NOMO-1 (cell line): Measurements from ENCODE around the gene DOCK9.

Experiments
- DNase-seq, 2 experiments: peaks; one replicate each; lab custom pipeline; 2025; ENCODE audit not compliant: unreplicated experiment in 2 of 2; lab: John Stamatoyannopoulos, UW

DOCK9 gene

DNA sequence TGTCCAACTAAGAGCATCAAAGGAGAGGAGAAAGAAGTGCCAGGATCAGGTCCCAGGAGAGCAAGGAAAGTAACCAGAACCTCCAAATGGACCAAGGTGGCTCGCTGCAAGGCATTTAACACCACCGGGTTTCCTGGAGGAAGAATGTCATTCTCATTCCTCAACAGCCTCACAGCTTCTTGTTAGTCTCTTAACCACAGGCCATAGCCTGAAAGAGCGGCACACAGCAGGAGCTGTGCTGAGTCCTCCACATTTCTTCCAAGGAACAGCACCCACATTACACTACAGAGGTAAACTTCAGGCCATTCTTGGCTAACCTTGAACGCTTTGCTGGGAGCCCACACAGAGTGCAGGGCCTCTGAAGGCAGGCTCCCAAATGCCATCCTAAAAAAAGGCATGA lies 23.6 kb downstream of the DOCK9 start:
- DNase-seq, result no peak

DNA sequence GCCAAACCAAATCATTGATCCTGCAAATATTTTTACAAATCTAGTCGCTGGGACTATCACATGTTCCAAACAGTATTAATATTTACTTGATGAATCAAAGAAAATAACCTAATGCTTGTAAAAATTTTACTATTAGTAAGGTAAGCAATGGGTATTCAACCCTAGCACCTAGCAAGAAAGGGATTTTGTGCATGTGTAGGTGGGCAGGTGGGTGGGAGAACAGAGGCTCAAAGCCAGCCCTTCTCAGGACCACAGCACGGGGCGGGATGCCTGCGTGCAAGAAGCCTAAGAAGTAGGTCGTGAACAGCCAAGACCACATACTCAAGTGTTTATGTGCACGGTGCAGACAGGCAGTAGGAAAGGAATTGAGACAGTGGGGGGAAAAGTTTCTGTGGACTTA lies 26.6 kb downstream of the DOCK9 start:
- no peak for DNase-seq

DNA sequence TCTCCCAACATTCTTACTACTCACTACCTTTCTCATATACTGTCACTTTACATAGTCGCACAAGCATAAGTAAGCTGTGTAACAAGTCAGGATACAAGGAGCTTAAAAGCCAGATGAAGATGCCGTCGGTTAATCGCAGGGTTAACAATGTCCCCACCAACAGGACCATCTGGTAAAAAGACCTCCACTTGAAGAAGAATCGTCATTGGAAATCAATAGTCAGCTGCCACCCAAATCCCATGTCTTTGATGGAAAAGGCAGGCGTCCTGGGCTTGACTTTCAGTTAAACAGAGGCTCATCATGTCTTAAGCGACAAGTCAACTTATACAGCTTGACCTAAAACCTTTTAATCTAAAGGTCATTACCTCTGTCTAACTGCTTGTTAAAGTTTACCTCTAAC lies 27.2 kb downstream of the DOCK9 start:
- DNase-seq, result no peak

DNA sequence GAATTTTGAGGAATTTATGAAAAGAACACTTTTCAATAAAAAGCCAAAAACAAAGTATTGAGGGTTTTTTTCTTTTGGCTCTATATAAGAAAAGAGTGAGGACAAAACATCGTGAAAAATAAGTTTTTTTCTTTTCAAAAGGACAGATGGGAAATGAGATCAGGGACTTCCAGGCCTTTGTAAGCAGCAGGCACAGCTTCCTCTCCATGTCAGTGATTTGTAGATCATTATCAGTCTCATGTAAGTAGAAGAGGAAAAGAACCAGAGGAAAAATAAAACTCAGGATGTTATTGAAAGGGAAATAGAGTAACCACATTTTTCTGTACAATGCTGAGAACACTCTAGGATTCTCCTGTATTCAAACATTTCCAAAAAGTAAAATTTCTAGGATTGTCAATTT lies 29.9 kb downstream of the DOCK9 start:
- no peak for DNase-seq

DNA sequence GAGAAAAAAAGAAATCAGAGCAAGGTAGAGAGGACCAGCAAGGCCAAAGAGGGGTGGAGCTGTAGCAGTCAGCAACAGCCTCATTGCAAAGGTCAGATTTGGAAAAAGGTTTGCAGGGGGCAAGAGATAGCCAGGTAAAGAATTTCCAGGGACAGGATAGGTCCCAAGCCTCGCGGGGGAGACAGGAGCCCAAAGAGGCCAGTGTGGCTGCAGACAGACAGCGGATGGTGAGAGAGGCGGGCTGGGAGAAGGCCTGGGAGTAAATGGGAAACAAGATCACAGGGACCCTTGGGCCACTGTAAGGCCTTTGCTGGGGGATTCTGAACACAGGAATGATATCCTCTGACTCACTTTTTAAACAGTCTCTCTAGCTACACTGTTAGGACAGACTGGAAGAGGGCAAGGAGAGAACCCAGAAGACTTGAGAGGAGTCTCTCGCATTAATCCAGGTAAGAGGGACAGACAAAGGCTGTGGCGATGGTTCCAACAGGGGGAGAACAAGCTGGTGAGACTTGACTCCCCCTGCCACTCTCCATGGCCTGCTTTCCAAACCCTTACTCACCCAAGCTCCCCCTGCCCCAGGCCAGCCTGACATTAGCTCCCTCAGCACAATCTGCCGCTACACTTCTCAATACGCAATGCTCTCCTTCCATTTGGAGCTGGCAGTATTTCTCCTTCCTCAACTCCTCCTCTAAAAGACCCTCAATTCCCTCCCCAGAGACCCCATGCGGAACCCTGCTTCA lies 31.8 kb downstream of the DOCK9 start:
- no peak for DNase-seq

DNA sequence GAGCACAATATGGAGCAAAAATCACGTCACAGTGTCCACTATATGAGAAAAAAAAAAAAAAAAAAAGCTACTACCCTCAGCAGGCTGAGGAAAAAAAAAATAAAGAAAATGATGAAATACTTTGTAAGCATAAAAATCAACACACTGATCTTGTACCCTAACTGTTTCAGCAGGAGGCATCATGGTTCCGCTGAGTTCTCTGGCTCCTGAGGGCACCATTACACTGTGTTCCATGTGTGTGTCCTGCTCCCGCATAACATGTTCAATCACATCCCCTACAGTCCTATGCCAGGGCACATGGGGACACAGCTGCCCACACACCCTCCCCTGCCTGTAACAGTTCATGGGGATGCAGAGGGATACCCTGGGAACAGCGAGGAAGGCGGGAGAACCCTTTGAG lies 33.5 kb downstream of the DOCK9 start:
- DNase-seq, result no peak

DNA sequence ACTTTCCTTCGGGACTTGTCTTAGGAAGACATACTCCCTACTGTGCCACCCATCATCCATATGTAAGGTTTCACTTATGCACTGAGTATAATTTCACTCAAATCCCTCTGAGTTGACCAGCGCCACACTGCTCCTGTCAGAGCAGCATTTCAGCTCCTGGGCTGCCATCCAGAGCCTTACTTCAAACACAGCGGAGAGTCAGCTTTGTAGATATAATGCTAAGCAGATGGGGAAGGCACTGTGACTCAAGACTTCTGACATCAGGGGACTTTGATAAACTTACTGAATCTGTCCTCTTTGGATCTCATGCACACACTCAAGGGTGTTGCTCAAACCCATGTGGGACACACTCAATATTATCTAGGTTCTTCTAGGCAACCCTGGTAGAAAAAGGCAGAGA lies 34.9 kb downstream of the DOCK9 start:
- no peak for DNase-seq

DNA sequence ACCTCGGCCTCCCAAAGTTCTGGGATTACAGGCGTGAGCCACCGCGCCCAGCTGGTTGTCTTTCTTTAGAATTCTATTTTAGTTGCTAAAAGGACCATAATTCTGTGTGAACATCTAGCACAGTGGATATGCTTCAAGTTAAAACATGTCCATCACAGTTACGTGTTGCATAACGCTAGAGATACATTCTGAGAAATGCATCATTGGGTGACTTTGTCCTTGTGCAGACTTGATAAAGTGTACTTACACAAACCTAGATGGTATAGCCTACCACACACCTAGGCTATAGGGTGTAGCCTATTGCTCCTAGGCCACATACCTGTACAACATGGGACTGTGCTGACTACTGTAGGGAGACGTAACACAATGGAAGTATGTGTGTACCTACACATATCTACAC lies 35.4 kb downstream of the DOCK9 start:
- DNase-seq, result no peak

DNA sequence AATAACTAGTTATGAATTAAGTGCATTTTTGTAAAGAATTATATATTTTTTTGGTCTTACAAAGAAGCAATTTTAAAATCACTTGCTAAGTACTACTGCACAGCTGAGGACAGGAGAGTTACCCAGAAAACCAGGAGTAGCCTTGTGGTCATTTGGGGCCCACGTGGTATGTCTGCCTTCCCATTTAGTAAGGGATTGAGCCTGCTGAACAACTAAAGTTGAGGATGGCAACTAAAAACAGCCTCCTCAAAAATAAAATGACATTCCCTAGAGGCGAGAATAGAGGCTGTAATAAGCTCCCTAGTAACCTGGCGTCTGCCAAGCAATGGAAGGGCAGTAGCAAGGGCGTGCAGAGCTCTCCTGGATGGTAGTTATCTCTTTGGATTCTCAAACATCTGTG lies 36.3 kb downstream of the DOCK9 start:
- DNase-seq, result no peak

DNA sequence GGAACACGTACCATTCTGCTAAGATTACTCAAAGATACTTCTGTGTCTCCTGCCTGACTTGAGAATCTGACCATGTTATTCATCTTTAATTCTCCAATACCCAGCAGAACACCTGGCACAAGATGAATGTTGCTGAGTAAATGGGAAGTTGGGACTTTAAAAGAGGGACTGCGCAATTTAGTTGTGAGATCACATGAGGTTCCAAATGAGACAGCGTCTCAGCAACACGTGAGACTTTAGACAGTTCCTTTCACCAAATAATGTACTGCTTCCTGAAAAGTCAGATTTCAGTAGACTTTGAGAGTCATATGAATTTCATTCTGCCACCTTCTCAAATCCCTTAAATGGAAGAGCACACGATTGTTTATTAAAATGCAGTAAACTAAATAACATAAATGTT lies 36.7 kb downstream of the DOCK9 start:
- peak; percentile 41 to 81 for DNase-seq

DNA sequence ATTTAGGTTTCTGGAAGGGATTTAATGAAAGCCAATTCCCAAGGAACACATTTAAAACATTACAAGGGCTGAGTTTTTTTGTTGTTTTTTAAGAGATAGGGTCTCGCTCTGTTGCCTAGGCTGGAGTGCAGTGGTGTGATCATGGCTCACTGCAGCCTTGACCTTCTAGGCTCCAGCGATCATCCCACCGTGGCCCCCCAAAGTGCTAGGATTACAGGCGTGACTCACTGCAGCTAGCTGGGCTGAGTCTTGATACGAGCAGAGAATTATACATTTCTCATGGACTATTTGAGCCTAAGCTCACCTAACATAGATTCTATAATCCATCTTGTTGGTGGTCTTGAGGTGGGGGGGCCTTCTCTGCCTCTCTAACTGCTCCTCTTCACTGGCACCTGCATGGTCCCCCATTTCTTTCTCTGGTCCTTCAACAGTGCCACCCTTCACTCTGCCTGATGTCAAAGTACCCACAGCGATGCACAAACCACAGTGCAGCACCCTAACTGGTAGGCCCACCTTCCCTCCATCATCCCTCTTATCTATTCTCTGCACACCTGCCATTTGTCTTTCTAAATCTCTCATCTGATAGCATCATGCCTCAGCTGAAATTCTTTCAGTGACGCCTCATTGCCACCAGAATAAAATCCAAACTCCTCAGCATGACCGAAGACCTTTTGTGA lies 37.4 kb downstream of the DOCK9 start:
- no peak for DNase-seq

DNA sequence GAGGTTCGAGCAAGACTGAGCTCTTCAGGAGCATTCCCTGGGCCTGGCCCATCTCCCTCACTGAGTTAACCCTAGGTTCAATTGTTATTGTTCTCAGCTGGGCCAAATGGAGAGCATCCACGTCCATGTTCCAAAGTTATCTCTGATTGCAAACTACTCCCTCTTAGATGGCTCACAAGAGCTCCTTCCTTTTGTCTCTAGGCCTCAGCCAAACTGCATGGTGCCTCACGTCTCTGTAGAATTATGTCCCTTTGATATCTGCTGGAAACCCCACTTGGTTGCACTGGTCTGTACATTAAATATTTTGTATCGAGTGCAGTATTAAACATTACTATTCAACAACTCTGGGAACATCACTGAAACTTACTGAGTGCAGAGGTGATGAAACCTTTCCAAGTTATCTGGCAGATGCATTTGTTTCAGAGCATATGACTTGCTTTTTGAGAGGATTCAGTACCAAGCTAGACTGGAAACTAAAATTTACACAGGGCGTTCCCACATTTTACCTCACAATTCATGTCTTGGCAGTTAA lies 38.1 kb downstream of the DOCK9 start:
- DNase-seq, result no peak

DNA sequence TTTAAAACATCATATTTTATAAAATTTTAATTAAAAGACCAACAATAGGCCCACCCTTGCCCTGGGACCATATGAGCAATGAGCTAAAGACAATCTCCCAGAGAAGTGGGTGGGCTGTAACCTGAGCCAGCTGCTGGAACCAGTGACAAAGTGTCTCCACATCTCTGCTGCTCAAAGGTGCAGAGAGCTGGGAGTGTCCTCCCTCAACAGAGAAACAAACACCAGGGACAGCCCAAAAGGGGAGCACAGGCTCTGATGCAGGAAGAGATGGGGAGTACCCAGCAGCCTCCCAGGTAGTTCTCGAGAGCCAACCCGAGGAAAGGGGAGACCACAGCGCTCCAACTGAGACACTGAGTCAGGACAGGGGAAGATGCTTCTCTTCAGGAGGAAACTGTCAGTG lies 39.1 kb downstream of the DOCK9 start:
- no peak for DNase-seq

DNA sequence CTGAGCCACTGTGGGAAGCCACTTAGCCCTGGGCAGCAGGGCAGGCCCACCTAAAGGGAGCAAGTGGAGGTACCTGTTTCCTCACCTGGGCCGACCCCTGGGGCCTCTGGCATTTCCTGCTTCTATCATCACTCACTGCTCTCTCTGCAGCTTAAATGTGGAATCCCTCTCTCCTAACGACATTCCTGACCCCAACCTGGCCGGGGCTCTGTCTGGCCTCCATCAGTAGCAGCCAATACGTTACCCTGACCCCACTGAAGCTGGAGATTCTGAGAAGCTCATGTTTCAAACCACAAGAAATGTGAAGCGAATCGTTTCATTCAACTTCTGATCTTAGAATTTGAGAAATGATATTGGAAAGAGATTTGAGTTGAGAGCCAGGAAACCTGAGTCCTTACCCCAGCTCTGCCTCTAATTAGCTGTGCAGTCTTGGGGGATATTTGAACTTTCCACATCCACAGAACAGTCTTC lies 39.9 kb downstream of the DOCK9 start:
- no peak for DNase-seq

DNA sequence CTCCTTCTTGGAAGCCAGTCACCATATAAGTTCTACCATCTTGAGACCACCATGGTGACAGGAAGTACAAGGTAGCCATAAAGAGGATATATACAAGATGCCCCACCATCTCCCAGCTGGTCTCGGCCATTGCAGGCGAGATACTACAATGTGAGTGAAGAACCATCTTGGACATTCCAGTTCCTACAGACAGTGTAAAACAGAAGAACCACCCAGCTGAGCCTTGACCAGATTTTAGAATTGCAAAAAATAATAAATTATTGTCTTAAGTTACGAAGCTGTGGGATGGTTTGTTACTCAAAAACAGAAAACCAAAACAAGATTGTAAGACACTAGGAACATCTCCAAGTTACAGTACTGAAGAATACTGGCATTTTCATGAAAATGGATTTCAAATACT lies 43.6 kb downstream of the DOCK9 start:
- DNase-seq, result no peak

DNA sequence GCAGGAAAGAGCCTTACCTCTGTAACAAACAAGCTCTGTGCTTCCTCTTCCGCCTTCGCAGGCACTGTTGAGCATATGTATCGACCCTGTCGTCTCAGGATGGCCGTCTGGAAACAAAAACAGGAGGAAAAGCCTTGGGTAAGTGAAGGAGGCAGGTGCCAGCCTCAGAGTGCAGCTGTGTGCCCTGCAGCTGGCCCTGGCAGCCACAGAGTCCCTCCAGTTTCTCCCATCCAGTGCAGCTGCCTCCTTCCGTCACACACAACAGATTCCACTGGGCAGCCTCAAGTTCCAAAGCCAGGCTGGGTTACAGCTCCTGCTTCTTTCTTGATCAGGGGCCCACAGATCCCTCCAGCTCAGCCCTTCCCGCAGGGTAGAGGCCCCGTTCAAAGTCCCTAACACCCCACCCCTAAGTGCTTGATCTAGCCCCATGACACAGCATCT lies 47.7 kb downstream of the DOCK9 start:
- DNase-seq, result no peak

DNA sequence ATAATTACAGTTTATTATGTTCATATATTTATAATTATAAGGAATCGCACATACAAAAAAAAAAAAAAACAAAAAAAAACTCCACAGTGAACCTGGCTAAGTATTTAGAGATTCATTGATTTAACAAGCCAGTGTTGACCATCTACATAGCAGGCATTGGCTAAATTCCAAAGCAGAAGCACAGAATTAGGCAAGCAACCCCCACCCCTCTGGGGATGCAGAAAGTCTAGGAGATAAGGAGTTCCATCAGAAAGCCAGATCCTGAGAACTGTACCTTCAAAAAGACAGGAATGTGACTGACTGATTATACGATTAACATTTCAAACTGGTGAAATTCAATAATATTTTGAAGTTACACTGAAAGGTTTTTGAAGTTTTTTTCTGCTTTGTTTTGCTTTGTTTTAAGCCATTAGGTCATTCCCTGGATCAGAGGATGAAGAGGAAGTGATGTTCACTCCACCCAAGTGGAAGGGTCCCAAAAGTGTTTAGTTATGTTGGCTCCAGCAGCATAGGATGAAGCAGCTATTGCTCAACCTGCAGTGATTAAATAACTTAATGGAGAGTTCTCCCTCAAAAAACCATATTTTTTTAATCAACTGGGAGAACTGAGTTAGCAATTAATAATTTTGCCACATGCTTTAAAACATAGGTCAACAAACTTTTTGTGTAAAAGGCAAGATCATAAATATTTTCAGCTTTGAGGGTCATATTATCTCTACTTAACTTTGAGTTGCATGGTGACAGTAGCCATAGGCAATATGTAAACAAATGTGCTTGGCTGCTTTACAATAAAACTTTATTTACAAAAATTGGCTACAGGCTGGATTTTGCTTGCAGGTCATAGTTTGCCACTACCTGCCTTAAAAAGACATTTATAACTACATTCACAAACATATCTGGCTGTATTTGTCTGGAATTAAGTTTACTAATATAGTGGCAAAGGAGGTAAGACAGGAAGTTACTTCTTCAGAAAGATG lies 49.6 kb downstream of the DOCK9 start:
- no peak for DNase-seq

DNA sequence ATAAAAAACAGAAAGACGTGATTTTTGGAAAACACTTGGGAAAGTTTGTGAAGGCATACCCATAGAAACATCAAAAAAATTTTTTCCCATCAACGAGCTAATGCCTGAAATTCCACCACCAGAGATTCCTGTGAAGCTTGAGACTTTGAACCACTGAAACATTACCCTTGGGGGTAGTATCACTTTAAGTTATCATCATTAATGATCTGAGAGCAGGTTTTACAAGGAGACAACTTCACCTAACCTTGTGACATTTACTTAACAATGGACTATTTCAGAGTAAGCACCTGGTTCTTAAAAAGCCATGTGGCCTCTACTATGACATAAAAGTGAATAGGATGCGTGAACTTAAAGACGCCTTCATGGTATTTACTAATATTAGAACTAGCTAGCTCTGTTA lies 51.9 kb downstream of the DOCK9 start:
- no peak for DNase-seq

DNA sequence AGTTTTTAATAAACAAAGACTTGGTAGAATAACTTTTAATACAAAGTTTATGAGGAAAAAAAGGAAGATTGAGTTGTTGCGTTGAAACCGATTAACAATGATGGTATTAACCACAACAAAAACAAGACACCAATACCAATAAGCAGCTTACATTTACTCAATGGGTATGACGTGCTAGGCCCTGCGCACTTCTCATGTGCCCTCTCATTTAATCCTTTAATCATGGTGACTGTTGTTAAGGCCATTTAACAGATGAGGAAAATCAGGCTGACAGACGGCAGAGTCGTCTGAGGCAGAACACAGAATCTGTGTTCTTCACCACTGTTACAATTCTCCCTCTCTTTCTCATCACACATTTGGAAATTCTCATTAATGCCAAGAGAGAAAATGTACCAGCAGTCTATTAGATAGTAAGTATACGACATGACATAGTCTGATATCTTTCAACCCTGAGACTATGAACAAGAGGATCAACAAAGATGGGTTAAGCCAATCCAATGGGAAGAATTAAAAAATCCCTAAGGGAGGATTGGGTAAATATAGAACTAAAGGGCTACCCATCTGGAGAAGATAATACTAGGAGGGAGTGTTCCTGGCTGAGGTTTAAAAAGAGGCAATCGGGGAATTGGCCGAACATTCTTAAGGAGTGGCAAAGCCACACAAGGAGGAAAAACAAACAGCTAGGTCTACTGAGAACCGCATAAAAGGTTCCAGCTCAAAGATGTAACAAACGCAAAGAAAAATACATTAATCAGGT lies 54.0 kb downstream of the DOCK9 start:
- DNase-seq, result no peak

DNA sequence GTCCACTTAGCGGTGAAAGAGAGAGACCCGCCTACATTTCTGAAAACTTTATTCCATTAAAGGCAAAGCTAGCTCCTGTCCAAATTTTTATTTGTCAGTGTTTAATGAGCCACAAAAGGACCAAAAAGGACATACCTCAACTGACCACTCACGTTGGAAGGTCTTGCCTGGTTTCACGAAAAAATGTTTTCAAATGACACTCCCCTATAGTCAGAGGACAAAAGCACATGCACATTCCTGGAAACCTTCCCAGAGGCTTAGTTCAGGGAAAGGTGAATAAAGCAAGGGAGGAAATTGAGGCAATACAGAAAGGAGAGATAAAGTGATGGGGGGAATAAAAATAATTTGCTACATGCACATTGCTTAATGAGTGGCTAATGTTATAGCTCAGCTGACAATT lies 55.6 kb downstream of the DOCK9 start:
- DNase-seq, result no peak
